ENCODE results near the gene RBKS.

- TF ChIP-seq POLR2AphosphoS5 (IDR thresholded peaks at IDR 0.05) (no peak), CTCF (IDR thresholded peaks at IDR 0.05) (no peak), POLR2A (IDR thresholded peaks at IDR 0.05; ENCODE audit: low read depth) (no peak)
Observed at GRCh38 chr2:27756091-27756490, 134.1 kb downstream of the RBKS start.

Measured in esophagus muscularis mucosa (tissue), 3 donors.